Sigmoid colon (tissue), 7 donors: ENCODE measurements around the gene DIPK2A. TPM values are rescaled to one million over a fixed set of nuclear protein-coding genes. Genes with fewer than 3 reads are reported as not detected.

Experiments
- DNase-seq: peaks from one replicate; pipeline ENCODE4 v3.0.0-alpha.2; 2019
- H3K27ac ChIP-seq, 4 donors: fragments of 200-600 bp; sonication (generic); one replicate each; pipeline ENCODE4 v1.5.1; 2016 to 2019; ENCODE audit warnings: mild to moderate bottlenecking in 1 of 4
- H3K27me3 ChIP-seq, 3 donors: fragments of 200-600 bp; sonication (generic); one replicate each; pipeline ENCODE4 v1.5.1; 2019; ENCODE audit warnings: mild to moderate bottlenecking in 1 of 3
- H3K36me3 ChIP-seq, 4 donors: fragments of 200-600 bp; sonication (generic); one replicate each; pipeline ENCODE4 v1.5.1; 2016 to 2019
- H3K4me1 ChIP-seq, 4 donors: fragments of 200-600 bp; sonication (generic); one replicate each; pipeline ENCODE4 v1.5.1; 2017 to 2019
- H3K4me3 ChIP-seq, 4 donors: fragments of 200-600 bp; sonication (generic); one replicate each; pipeline ENCODE4 v1.5.1; 2017 to 2019; ENCODE audit warnings: mild to moderate bottlenecking in 2 of 4, moderate library complexity in 1 of 4
- H3K9me3 ChIP-seq, 4 donors: fragments of 200-600 bp in 3 of 4; sonication (generic) in 3 of 4; one replicate each; pipeline versions ENCODE4 v1.5.1 to v1.6.1; 2013 to 2019
- CTCF ChIP-seq, 4 experiments: fragments of 450-650 bp in 3 of 4; fragments of 200-600 bp in 1 of 4; IDR thresholded peaks; one replicate each; pipeline ENCODE4 v1.5.1; 2016 to 2019; ENCODE audit warnings: antibody characterized with exemption in 4 of 4, mild to moderate bottlenecking in 3 of 4, moderate library complexity in 2 of 4
- EP300 ChIP-seq, 4 donors: sonication (generic); formaldehyde crosslinking; IDR thresholded peaks; one replicate each; pipeline ENCODE4 v1.6.1; 2017; ENCODE audit warnings: antibody characterized with exemption in 4 of 4
- POLR2A ChIP-seq, 2 donors: fragments of 450-650 bp; IDR thresholded peaks; one replicate each; pipeline ENCODE4 v1.6.1; 2016; ENCODE audit warnings: antibody characterized with exemption in 2 of 2, mild to moderate bottlenecking in 2 of 2, moderate library complexity in 2 of 2
- POLR2AphosphoS5 ChIP-seq, 4 donors: sonication (generic); formaldehyde crosslinking; IDR thresholded peaks; one replicate each; pipeline ENCODE4 v1.6.1; 2017; ENCODE audit warnings: antibody characterized with exemption in 4 of 4
- WGBS, 2 donors: extraction: QIAGEN DNeasy Blood & Tissue Kit; methylation state at CpG; one replicate each; pipeline ENCODE4 v1.1.7; 2013; 5-methylcytosine and 5-hydroxymethylcytosine counted together
- intact Hi-C: fragments of 100-400 bp; cut with DNase I; formaldehyde crosslinking; loops from one replicate; pipeline ENCODE4 v1.15.1; 2023
- polyA plus RNA-seq, 3 donors: library from polyadenylated mRNA; stranded (reverse); fragments of 200-250 nt; gene quantifications; one replicate each; pipeline ENCODE4 v1.2.3, GENCODE V29; 2013
- total RNA-seq, 4 donors: library from RNA; depleted of rRNA; stranded (reverse); fragments of >200 nt; gene quantifications; one replicate each; pipeline ENCODE4 v1.1.0, GENCODE V29; 2016
- donor health status: healthy with polysubstance abuse.
- donor health status: Bipolar disorder and iron deficiency.
- donor health status: healthy.

The DIPK2A gene
- total and polyA plus RNA-seq, 7 donors: 1.8 to 56.0 (median 22.0) TPM

- no peaks in the 10 kb centered on the region for H3K36me3 ChIP-seq
- intact Hi-C loops: no loop called here
- H3K27me3 ChIP-seq: no peaks in the 10 kb centered on the region
- TF ChIP-seq CTCF (IDR thresholded peaks at IDR 0.05) (no peak), POLR2A (IDR thresholded peaks at IDR 0.05) (no peak), EP300 (IDR thresholded peaks at IDR 0.05) (no peak), POLR2AphosphoS5 (IDR thresholded peaks at IDR 0.05) (no peak)
- peaks cover 0 to 64% (median 31%) of the 10 kb centered on the region in 4 donors for H3K4me1 ChIP-seq
- WGBS, 2 donors: 82 to 90% methylated on average over 1 of the region's 1 CpG
- peak overlapping the region in 3 of 4 donors; percentile 95 to 98 (median 98) for H3K27ac ChIP-seq
- H3K9me3 ChIP-seq: no peaks in the 10 kb centered on the region
- no peak overlapping the region for H3K4me3 ChIP-seq
- DNase-seq: no peak
These were observed 6.6 kb downstream of the DIPK2A start for GRCh38 chr3:143978263-143978631.

DNA sequence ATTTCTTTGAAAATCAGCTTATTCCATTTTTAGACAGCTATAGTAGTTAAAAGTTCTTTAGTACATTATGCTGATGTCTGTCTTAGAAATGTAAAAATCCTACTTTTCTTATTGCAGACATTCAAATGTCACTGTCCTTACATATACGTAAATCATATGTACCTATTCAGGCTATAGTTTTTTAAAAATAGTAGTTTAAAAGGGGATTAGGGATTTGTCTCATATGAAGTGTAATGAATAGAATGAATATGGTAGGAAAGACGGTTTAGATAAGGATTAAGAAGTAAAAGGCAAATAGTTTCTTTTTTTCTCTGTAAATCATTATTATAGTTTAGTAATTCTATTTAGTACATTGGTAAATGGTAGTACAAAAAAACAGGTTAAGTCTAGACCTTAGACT, 7.4 kb downstream of the DIPK2A start:
- Histone ChIP-seq H3K9me3 (no peaks in the 10 kb centered on the region), H3K4me3 (no peak overlapping the region), H3K4me1 (peaks cover 0 to 66% (median 31%) of the 10 kb centered on the region in 4 donors), H3K36me3 (no peaks in the 10 kb centered on the region), H3K27ac (peak overlapping the region in 1 of 4 donors; percentile 10), H3K27me3 (no peaks in the 10 kb centered on the region)
- 91% methylated on average over 2 of the region's 2 CpGs for WGBS, 2 donors
- intact Hi-C loops: no loop called here
- DNase-seq: no peak
- TF ChIP-seq POLR2AphosphoS5 (IDR thresholded peaks at IDR 0.05): no peak
- TF ChIP-seq EP300 (IDR thresholded peaks at IDR 0.05): no peak
- no peak for TF ChIP-seq CTCF (IDR thresholded peaks at IDR 0.05)
- TF ChIP-seq POLR2A (IDR thresholded peaks at IDR 0.05): no peak

DNA sequence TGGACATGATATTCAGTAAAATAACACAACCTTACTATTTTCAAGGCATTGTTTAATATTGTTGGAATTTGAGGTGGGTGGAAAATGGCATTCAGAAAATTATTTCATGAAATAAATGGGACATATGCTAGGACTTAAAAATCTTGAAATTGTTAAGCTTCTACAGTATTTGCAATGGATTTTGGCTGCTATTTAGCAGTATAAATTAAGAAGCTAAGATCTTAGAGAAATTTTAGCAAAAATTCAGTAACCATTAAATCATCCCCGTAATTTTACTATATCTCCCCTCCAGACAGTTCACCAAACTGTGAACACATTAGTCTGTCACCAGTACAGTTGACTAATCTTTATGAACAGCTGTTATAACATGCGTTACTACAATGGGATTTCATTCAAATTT, 8.2 kb downstream of the DIPK2A start:
- H3K9me3 ChIP-seq: no peaks in the 10 kb centered on the region
- H3K27ac ChIP-seq: no peak overlapping the region
- 86 to 93% methylated on average over 2 of the region's 2 CpGs for WGBS, 2 donors
- no peak for DNase-seq
- H3K4me1 ChIP-seq: peaks cover 0 to 63% (median 29%) of the 10 kb centered on the region in 4 donors
- intact Hi-C loops: no loop called here
- H3K4me3 ChIP-seq: no peak overlapping the region
- TF ChIP-seq POLR2AphosphoS5 (IDR thresholded peaks at IDR 0.05) (no peak), CTCF (IDR thresholded peaks at IDR 0.05) (no peak), EP300 (IDR thresholded peaks at IDR 0.05) (no peak), POLR2A (IDR thresholded peaks at IDR 0.05) (no peak)
- no peaks in the 10 kb centered on the region for H3K36me3 ChIP-seq
- no peaks in the 10 kb centered on the region for H3K27me3 ChIP-seq

GRCh38 chr3:143988306-143988705, 16.7 kb downstream of the DIPK2A start:
- no peak overlapping the region for H3K4me3 ChIP-seq
- no peak for TF ChIP-seq POLR2AphosphoS5 (IDR thresholded peaks at IDR 0.05)
- no peak for TF ChIP-seq EP300 (IDR thresholded peaks at IDR 0.05)
- H3K36me3 ChIP-seq: peaks cover 0 to 9% (median 3%) of the 10 kb centered on the region in 4 donors
- intact Hi-C loops: no loop called here
- H3K27me3 ChIP-seq: no peaks in the 10 kb centered on the region
- no peaks in the 10 kb centered on the region for H3K9me3 ChIP-seq
- DNase-seq: no peak
- H3K27ac ChIP-seq: no peak overlapping the region
- peaks cover 0 to 7% (median 0%) of the 10 kb centered on the region in 4 donors for H3K4me1 ChIP-seq
- 68 to 94% methylated on average over 3 of the region's 3 CpGs for WGBS, 2 donors

DNA sequence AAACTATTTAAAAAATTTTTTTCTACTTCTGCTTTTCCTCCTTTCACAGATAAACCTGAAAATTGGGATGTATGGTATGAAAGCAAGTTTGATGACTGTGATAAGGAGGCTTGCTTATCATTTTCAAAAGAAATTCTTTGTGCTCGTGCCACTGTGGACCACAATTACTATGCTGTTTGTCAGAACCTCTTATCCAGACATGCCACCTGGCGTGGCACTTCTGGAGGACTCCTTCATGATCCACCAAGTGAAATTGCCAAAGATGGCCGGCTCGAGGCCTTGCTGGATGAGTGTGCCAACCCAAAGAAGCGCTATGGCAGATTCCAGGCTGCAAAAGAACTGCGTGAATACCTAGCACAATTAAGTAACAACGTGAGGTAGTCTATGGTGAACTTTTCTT, 17.8 kb downstream of the DIPK2A start:
- H3K27me3 ChIP-seq: no peaks in the 10 kb centered on the region
- no peak for DNase-seq
- intact Hi-C loops: no loop called here
- TF ChIP-seq EP300 (IDR thresholded peaks at IDR 0.05): no peak
- no peak for TF ChIP-seq CTCF (IDR thresholded peaks at IDR 0.05)
- TF ChIP-seq POLR2AphosphoS5 (IDR thresholded peaks at IDR 0.05): no peak
- no peak for TF ChIP-seq POLR2A (IDR thresholded peaks at IDR 0.05)
- no peak overlapping the region for H3K4me3 ChIP-seq
- no peaks in the 10 kb centered on the region for H3K9me3 ChIP-seq
- H3K4me1 ChIP-seq: peaks cover 0 to under 1% (median 0%) of the 10 kb centered on the region in 4 donors
- peaks cover 0 to 9% (median 3%) of the 10 kb centered on the region in 4 donors for H3K36me3 ChIP-seq
- no peak overlapping the region for H3K27ac ChIP-seq
- 95 to 97% methylated on average over 7 of the region's 7 CpGs for WGBS, 2 donors
